ENCODE results near the gene SEZ6L.
A peak's percentile ranks its signal among the peaks of the same experiment; 100 is the strongest.

The SEZ6L gene

GRCh38 chr22:26417406-26417805 is 248.1 kb downstream of the SEZ6L start:
- DNase-seq = no peak

DNA sequence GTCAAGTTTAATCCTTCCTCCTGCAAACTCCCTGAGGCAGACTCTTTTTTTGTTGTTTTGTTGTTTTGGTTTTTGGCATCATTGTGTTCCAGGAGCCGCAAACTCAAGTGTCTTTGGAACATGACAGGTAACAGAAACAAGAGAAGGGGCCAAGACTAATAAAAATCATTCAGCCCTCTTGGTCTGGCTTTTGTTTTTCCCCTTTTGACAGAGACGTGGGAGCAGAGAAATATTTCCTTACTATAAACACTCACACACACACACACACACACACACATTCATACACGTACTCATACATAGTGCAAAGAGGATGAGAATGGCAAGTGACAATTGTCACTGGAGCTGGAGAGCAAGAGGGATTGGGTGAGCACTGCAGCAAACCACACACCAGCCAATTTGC is 249.4 kb downstream of the SEZ6L start:
- no peak for DNase-seq

DNA sequence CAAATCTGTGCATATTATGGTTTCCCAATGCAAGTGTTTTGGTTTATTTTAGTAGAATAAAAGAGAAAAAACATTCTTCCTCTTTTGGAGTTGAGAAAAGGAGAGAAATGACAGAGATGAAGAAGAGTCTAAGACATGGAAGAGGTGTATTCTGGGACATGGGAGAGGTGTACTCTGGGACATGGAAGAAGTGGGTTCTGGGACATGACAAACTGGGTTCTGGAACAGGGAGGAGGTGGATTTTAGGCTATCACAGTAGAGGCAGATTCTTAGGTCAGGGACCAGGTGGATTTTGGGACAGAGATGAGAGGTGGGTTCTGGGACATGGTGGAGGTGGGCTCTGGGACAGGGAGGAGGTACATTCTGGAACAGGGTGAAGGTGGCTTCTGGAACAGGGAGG is 257.7 kb downstream of the SEZ6L start:
- no peak for DNase-seq

GRCh38 chr22:26428515-26429457 is 259.5 kb downstream of the SEZ6L start, which contains the start of gene ASPHD2:
Gene ASPHD2, plus strand, starts transcription at chr22:26429260. Its CDS starts 4,356 bp downstream, at chr22:26433616.
- peak in 46 of 56 donors; percentile 15 to 82 (median 60) for DNase-seq

GRCh38 chr22:26429458-26430286 is 260.4 kb downstream of the SEZ6L start:
- DNase-seq = no peak

- no peak for DNase-seq
These were observed 261.3 kb downstream of the SEZ6L start for GRCh38 chr22:26430600-26430999.

GRCh38 chr22:26431261-26431995 is 262.2 kb downstream of the SEZ6L start:
- no peak for DNase-seq

- DNase-seq = no peak
These were observed 263.5 kb downstream of the SEZ6L start for GRCh38 chr22:26432619-26433311.

Measured in nucleus accumbens (tissue), 56 donors.